ENCODE data around the gene FAM234B. TPM values are rescaled to one million over a fixed set of nuclear protein-coding genes. Genes with fewer than 3 reads are reported as not detected.

Gene FAM234B
- polyA plus RNA-seq, 1 donor from 2014 or later: 20.5 TPM

GRCh38 chr12:13093191-13093847 is 49.1 kb downstream of the FAM234B start:
- no peak overlapping the region for H3K9ac ChIP-seq (ENCODE audit: low read length)

GRCh38 chr12:13093848-13094220 is 49.7 kb downstream of the FAM234B start:
- no peaks in the 10 kb centered on the region for H3K27me3 ChIP-seq (ENCODE audit: insufficient read depth, low read depth, low read length)
- H3K27ac ChIP-seq (ENCODE audit: low read length): no peak overlapping the region
- no peaks in the 10 kb centered on the region for H3K36me3 ChIP-seq (ENCODE audit: insufficient read depth, low read length)
- H3K9me2 ChIP-seq (ENCODE audit: insufficient read depth, low read length): no peaks in the 10 kb centered on the region
- H3K9ac ChIP-seq (ENCODE audit: low read length): no peak overlapping the region
- H3K4me2 ChIP-seq (ENCODE audit: low read length): no peak overlapping the region
- no peak overlapping the region for H2AFZ ChIP-seq (ENCODE audit: low read depth, low read length)
- no peaks in the 10 kb centered on the region for H4K20me1 ChIP-seq (ENCODE audit: insufficient read depth)
- no peak overlapping the region for H3K4me3 ChIP-seq (ENCODE audit: low read length)
- H3K9me3 ChIP-seq (ENCODE audit: low read length): no peaks in the 10 kb centered on the region
- no peaks in the 10 kb centered on the region for H3K79me2 ChIP-seq (replicated peaks; ENCODE audit: insufficient read depth, low read length)
- H3F3A ChIP-seq (ENCODE audit: insufficient read depth, low read length, poor library complexity, severe bottlenecking): no peaks in the 10 kb centered on the region
- no peak for TF ChIP-seq POLR2AphosphoS5 (IDR thresholded peaks at IDR 0.05)
- TF ChIP-seq CTCF (IDR thresholded peaks at IDR 0.05; ENCODE audit: poor library complexity, severe bottlenecking): no peak
- TF ChIP-seq TAF1 (IDR thresholded peaks at IDR 0.05; ENCODE audit: low read depth): no peak
- no peak for TF ChIP-seq EZH2 (IDR thresholded peaks at IDR 0.05; ENCODE audit: borderline replicate concordance, insufficient read depth, low read length, poor library complexity, severe bottlenecking)
- TF ChIP-seq EP300 (conservative IDR thresholded peaks at IDR 0.05; ENCODE audit: poor library complexity, severe bottlenecking): no peak
- TF ChIP-seq REST (IDR thresholded peaks at IDR 0.05; ENCODE audit: borderline replicate concordance): no peak
- TF ChIP-seq RAD21 (conservative IDR thresholded peaks at IDR 0.05): no peak

More at GRCh38 chr12:13093191-13093847, 49.1 kb downstream of the FAM234B start:
- H4K20me1 ChIP-seq (ENCODE audit: insufficient read depth): no peaks in the 10 kb centered on the region
- no peak overlapping the region for H3K27ac ChIP-seq (ENCODE audit: low read length)
- H3K79me2 ChIP-seq (replicated peaks; ENCODE audit: insufficient read depth, low read length): no peaks in the 10 kb centered on the region
- H3K9me3 ChIP-seq (ENCODE audit: low read length): no peaks in the 10 kb centered on the region
- no peaks in the 10 kb centered on the region for H3K27me3 ChIP-seq (ENCODE audit: insufficient read depth, low read depth, low read length)
- no peak overlapping the region for H3K4me3 ChIP-seq (ENCODE audit: low read length)
- H2AFZ ChIP-seq (ENCODE audit: low read depth, low read length): no peak overlapping the region
- no peaks in the 10 kb centered on the region for H3K36me3 ChIP-seq (ENCODE audit: insufficient read depth, low read length)
- no peak for TF ChIP-seq EZH2 (IDR thresholded peaks at IDR 0.05; ENCODE audit: borderline replicate concordance, insufficient read depth, low read length, poor library complexity, severe bottlenecking)
- TF ChIP-seq POLR2AphosphoS5 (IDR thresholded peaks at IDR 0.05): no peak
- no peak for TF ChIP-seq TAF1 (IDR thresholded peaks at IDR 0.05; ENCODE audit: low read depth)
- no peak for TF ChIP-seq REST (IDR thresholded peaks at IDR 0.05; ENCODE audit: borderline replicate concordance)
- no peak for TF ChIP-seq CTCF (IDR thresholded peaks at IDR 0.05; ENCODE audit: poor library complexity, severe bottlenecking)
- no peak for TF ChIP-seq RAD21 (conservative IDR thresholded peaks at IDR 0.05)
- H3F3A ChIP-seq (ENCODE audit: insufficient read depth, low read length, poor library complexity, severe bottlenecking): no peaks in the 10 kb centered on the region
- H3K9me2 ChIP-seq (ENCODE audit: insufficient read depth, low read length): no peaks in the 10 kb centered on the region
- H3K4me2 ChIP-seq (ENCODE audit: low read length): no peak overlapping the region
